HEK293 (cell line): ENCODE results near the gene ZCCHC3.

ENCODE experiments used
- CTCF ChIP-seq: fragments of 450-650 bp; formaldehyde crosslinking; IDR thresholded peaks from 2 replicates; pipeline ENCODE4 v1.5.1; 2016; ENCODE audit warnings: missing biosample characterization, missing genetic modification characterization
- YY1 ChIP-seq: fragments of 450-650 bp; formaldehyde crosslinking; IDR thresholded peaks from 2 replicates; pipeline ENCODE4 v1.5.1; 2018; ENCODE audit warnings: missing biosample characterization, missing genetic modification characterization
- ZNF138 ChIP-seq: fragments of 450-650 bp; formaldehyde crosslinking; IDR thresholded peaks from 2 replicates; pipeline ENCODE4 v1.5.1; 2016; ENCODE audit warnings: missing biosample characterization, missing genetic modification characterization, borderline replicate concordance
- ZNF184 ChIP-seq: fragments of 450-650 bp; IDR thresholded peaks from 2 replicates; pipeline ENCODE4 v1.5.1; 2018; ENCODE audit warnings: missing biosample characterization, mild to moderate bottlenecking, missing genetic modification characterization
- ZNF274 ChIP-seq, 2 experiments: fragments of 200-500 bp in 1 of 2; fragments of 450-650 bp in 1 of 2; sonication (Bioruptor generic) in 1 of 2; formaldehyde crosslinking in 1 of 2; IDR thresholded peaks; 2 replicates each; pipeline versions ENCODE4 v1.5.1 to v1.6.1; 2014 to 2016; ENCODE audit warnings: borderline replicate concordance in 1 of 2, inconsistent platforms in 1 of 2, low read length in 1 of 2, missing biosample characterization in 1 of 2, missing genetic modification characterization in 1 of 2
- ZNF311 ChIP-seq: fragments of 450-650 bp; formaldehyde crosslinking; IDR thresholded peaks from 2 replicates; pipeline ENCODE4 v1.5.1; 2017; ENCODE audit warnings: missing biosample characterization, missing genetic modification characterization, borderline replicate concordance
- ZNF768 ChIP-seq: fragments of 450-650 bp; formaldehyde crosslinking; IDR thresholded peaks from 2 replicates; pipeline ENCODE4 v1.5.1; 2018; ENCODE audit warnings: missing biosample characterization, mild to moderate bottlenecking, missing genetic modification characterization
- ZNF777 ChIP-seq: fragments of 450-650 bp; formaldehyde crosslinking; IDR thresholded peaks from 2 replicates; pipeline ENCODE4 v1.5.1; 2017; ENCODE audit warnings: missing biosample characterization, missing genetic modification characterization, borderline replicate concordance
- ZNF785 ChIP-seq: fragments of 450-650 bp; formaldehyde crosslinking; IDR thresholded peaks from 2 replicates; pipeline ENCODE4 v1.5.1; 2016; ENCODE audit warnings: missing biosample characterization, missing genetic modification characterization
- ZNF791 ChIP-seq: fragments of 450-650 bp; formaldehyde crosslinking; IDR thresholded peaks from 2 replicates; pipeline ENCODE4 v1.5.1; 2016; ENCODE audit warnings: missing biosample characterization, missing genetic modification characterization

- TF ChIP-seq ZNF777 (tag by site-specific recombination): no peak
- no peak for TF ChIP-seq ZNF138 (tag by site-specific recombination)
- TF ChIP-seq CTCF (tag by site-specific recombination): no peak
- TF ChIP-seq YY1 (tag by site-specific recombination): no peak
- no peak for TF ChIP-seq ZNF768 (tag by site-specific recombination)
- no peak for TF ChIP-seq ZNF311 (tag by site-specific recombination)
- no peak for TF ChIP-seq ZNF785 (tag by site-specific recombination)
- TF ChIP-seq ZNF184 (tag by site-specific recombination): no peak
- no peak for TF ChIP-seq ZNF791 (tag by site-specific recombination)
- TF ChIP-seq ZNF274 (IDR thresholded peaks at IDR 0.05; ENCODE audit: low read length): no peak
- no peak for TF ChIP-seq ZNF274 (tag by site-specific recombination; IDR thresholded peaks at IDR 0.05; ENCODE audit: borderline replicate concordance)
Observed at GRCh38 chr20:273884-274283, 23.5 kb upstream of the ZCCHC3 start.
